WERI-Rb-1 (cell line): ENCODE results near the gene SPRING1.

ENCODE experiments used
- DNase-seq: peaks from one replicate; pipeline ENCODE4 v3.0.0-alpha.2; 2020
- H3K27ac ChIP-seq: fragments of 250-450 bp; sonication (Bioruptor Pico); 2 replicates; pipeline ENCODE4 v1.5.1; 2020; ENCODE audit warnings: mild to moderate bottlenecking, moderate library complexity
- H3K27me3 ChIP-seq: fragments of 250-450 bp; sonication (Bioruptor Pico); 2 replicates; pipeline ENCODE4 v1.5.1; 2021; ENCODE audit warnings: mild to moderate bottlenecking, low read depth, moderate library complexity; ENCODE audit not compliant: insufficient read depth, severe bottlenecking
- H3K36me3 ChIP-seq: fragments of 250-450 bp; sonication (Bioruptor Pico); 2 replicates; pipeline ENCODE4 v1.5.1; 2020; ENCODE audit warnings: mild to moderate bottlenecking, moderate library complexity
- H3K4me3 ChIP-seq: 2 replicates; pipeline ENCODE4 v1.5.1; 2011; ENCODE audit warnings: low read depth, mild to moderate bottlenecking, control low read depth, low read length
- H3K9me3 ChIP-seq: fragments of 250-450 bp; sonication (Bioruptor Pico); 2 replicates; pipeline ENCODE4 v1.5.1; 2021; ENCODE audit warnings: mild to moderate bottlenecking, moderate library complexity; ENCODE audit not compliant: severe bottlenecking
- CTCF ChIP-seq: IDR thresholded peaks from 2 replicates; pipeline ENCODE4 v1.5.1; 2011; ENCODE audit warnings: low read depth, mild to moderate bottlenecking, control low read depth, inconsistent platforms, low read length

SPRING1 gene

GRCh38 chr12:116709768-116710167 is 28.1 kb downstream of the SPRING1 start:
- H3K9me3 ChIP-seq, result no peaks in the 10 kb centered on the region
- peak overlapping the region; percentile 17 for H3K4me3 ChIP-seq
- H3K27me3 ChIP-seq, result no peaks in the 10 kb centered on the region
- H3K27ac ChIP-seq, result no peak overlapping the region; the same call in 1 of the 2 replicates
- no peak for TF ChIP-seq CTCF
- DNase-seq, result no peak
- no peaks in the 10 kb centered on the region for H3K36me3 ChIP-seq

GRCh38 chr12:116708826-116709756 is 28.8 kb downstream of the SPRING1 start:
- Histone ChIP-seq H3K4me3 (peak overlapping the region; percentile 17), H3K27ac (peak overlapping the region; percentile 42)

GRCh38 chr12:116707751-116708150 is 30.1 kb downstream of the SPRING1 start:
- no peaks in the 10 kb centered on the region for H3K36me3 ChIP-seq
- no peak for DNase-seq
- no peaks in the 10 kb centered on the region for H3K9me3 ChIP-seq
- no peak overlapping the region for H3K27ac ChIP-seq
- TF ChIP-seq CTCF, result no peak
- H3K27me3 ChIP-seq, result no peaks in the 10 kb centered on the region
- H3K4me3 ChIP-seq, result no peak overlapping the region

More at GRCh38 chr12:116708826-116709756, 28.8 kb downstream of the SPRING1 start:
- Histone ChIP-seq H3K36me3 (no peaks in the 10 kb centered on the region), H3K9me3 (no peaks in the 10 kb centered on the region), H3K27me3 (no peaks in the 10 kb centered on the region)
- TF ChIP-seq CTCF, result peak; percentile 46
- DNase-seq, result peak; percentile 80

GRCh38 chr12:116703214-116703795 is 34.6 kb downstream of the SPRING1 start:
- Histone ChIP-seq H3K9me3 (no peaks in the 10 kb centered on the region), H3K36me3 (no peaks in the 10 kb centered on the region), H3K27ac (no peak overlapping the region), H3K27me3 (no peaks in the 10 kb centered on the region), H3K4me3 (no peak overlapping the region)
- TF ChIP-seq CTCF, result peak; percentile 89
- DNase-seq, result peak; percentile 72

- DNase-seq, result no peak
- H3K9me3 ChIP-seq, result no peaks in the 10 kb centered on the region
- H3K27ac ChIP-seq, result no peak overlapping the region
- no peak for TF ChIP-seq CTCF
- H3K36me3 ChIP-seq, result no peaks in the 10 kb centered on the region
- no peak overlapping the region for H3K4me3 ChIP-seq
- no peaks in the 10 kb centered on the region for H3K27me3 ChIP-seq
Observed at GRCh38 chr12:116701432-116701831, 36.4 kb downstream of the SPRING1 start.
